HT1080 (cell line): ENCODE measurements around the gene TMEM200C. TPM values are rescaled to one million over a fixed set of nuclear protein-coding genes. Genes with fewer than 3 reads are reported as not detected.

Source experiments
- DNase-seq: peaks from one replicate; pipeline ENCODE4 v3.0.0-alpha.2; 2015; ENCODE audit warnings: low read depth
- polyA plus RNA-seq, 2 experiments: library from polyadenylated mRNA; depleted of rRNA; stranded (reverse); fragments of >200 nt; gene quantifications; 2 replicates each; pipeline ENCODE4 v1.2.3, GENCODE V29; 2015
- total RNA-seq: library from RNA; depleted of rRNA; stranded (reverse); fragments of >200 nt; shearing (Covaris generic); gene quantifications from 2 replicates; pipeline ENCODE4 v1.2.3, GENCODE V29; 2014; rRNA removed

The TMEM200C gene
- total RNA-seq = not detected in 2 replicates
- not detected in 2 replicates for polyA plus RNA-seq (2015; cell fraction: cytosol; rRNA removed)
- polyA plus RNA-seq (2015; cell fraction: nucleus; rRNA removed) = not detected in 2 replicates

GRCh38 chr18:5895299-5895875 is at the start of gene TMEM200C:
Gene TMEM200C (minus strand): TSS chr18:5895522. CDS start chr18:5892063, 3,459 bp downstream.
- DNase-seq = no peak

- DNase-seq = no peak
Measured at GRCh38 chr18:5944448-5944847, 49.1 kb upstream of the TMEM200C start.

- no peak for DNase-seq
Measured at GRCh38 chr18:5943514-5943913, 48.2 kb upstream of the TMEM200C start.

- no peak for DNase-seq
Measured at GRCh38 chr18:5942591-5942990, 47.3 kb upstream of the TMEM200C start.

GRCh38 chr18:5941890-5942289 is 46.6 kb upstream of the TMEM200C start:
- no peak for DNase-seq

GRCh38 chr18:5939801-5940667 is 44.7 kb upstream of the TMEM200C start:
- DNase-seq = no peak

- DNase-seq = no peak
Measured at GRCh38 chr18:5937795-5938194, 42.5 kb upstream of the TMEM200C start.

GRCh38 chr18:5937121-5937520 is 41.8 kb upstream of the TMEM200C start:
- no peak for DNase-seq

- DNase-seq = no peak
Measured at GRCh38 chr18:5930789-5931188, 35.5 kb upstream of the TMEM200C start.

GRCh38 chr18:5918205-5918858 is 23.0 kb upstream of the TMEM200C start:
- no peak for DNase-seq

- DNase-seq = no peak
Measured at GRCh38 chr18:5914951-5915350, 19.6 kb upstream of the TMEM200C start.

- DNase-seq = no peak
Measured at GRCh38 chr18:5914016-5914415, 18.7 kb upstream of the TMEM200C start.

GRCh38 chr18:5912566-5912965 is 17.2 kb upstream of the TMEM200C start:
- DNase-seq = no peak

- no peak for DNase-seq
Measured at GRCh38 chr18:5909125-5909524, 13.8 kb upstream of the TMEM200C start.

- DNase-seq = no peak
Measured at GRCh38 chr18:5903386-5903785, 8.1 kb upstream of the TMEM200C start.

- peak; percentile 27 for DNase-seq
Measured at GRCh38 chr18:5900262-5900661, 4.9 kb upstream of the TMEM200C start.

- DNase-seq = no peak
Measured at GRCh38 chr18:5899835-5900234, 4.5 kb upstream of the TMEM200C start.

- no peak for DNase-seq
Measured at GRCh38 chr18:5895876-5896740, 786 bp upstream of the TMEM200C start.

- DNase-seq = no peak
Measured at GRCh38 chr18:5894611-5895298, 567 bp downstream of the TMEM200C start.

- DNase-seq = no peak
Measured at GRCh38 chr18:5893956-5894610, 1.2 kb downstream of the TMEM200C start.
